T47D (cell line): ENCODE data around the gene ADCY6.

Source experiments
- DNase-seq, 2 experiments: peaks; one replicate each; pipeline versions ENCODE4 v3.0.0 to v3.0.0-alpha.2; 2011 to 2012; ENCODE audit warnings: low read depth in 1 of 2, low spot score in 1 of 2
- JUND ChIP-seq: IDR thresholded peaks from 2 replicates; pipeline ENCODE4 v1.6.1; 2012; ENCODE audit warnings: low read depth
- in situ Hi-C: cut with HindIII; loops from 2 replicates; pipeline ENCODE4 v1.10.0; 2016; ENCODE audit warnings: low sequenced_read_pairs, low pct_unique_long_range_greater_than_20kb

ADCY6 gene

GRCh38 chr12:48774516-48774915 lies 14.4 kb downstream of the ADCY6 start:
- no peak for TF ChIP-seq JUND
- in situ Hi-C loops: no loop called here
- DNase-seq: no peak

GRCh38 chr12:48773686-48774085 lies 15.2 kb downstream of the ADCY6 start:
- in situ Hi-C loops: no loop called here
- no peak for TF ChIP-seq JUND
- no peak for DNase-seq

GRCh38 chr12:48771588-48772112 lies 17.2 kb downstream of the ADCY6 start:
- TF ChIP-seq JUND: no peak
- no peak for DNase-seq
- in situ Hi-C loops: no loop called here

GRCh38 chr12:48770756-48771155 lies 18.1 kb downstream of the ADCY6 start:
- in situ Hi-C loops: no loop called here
- no peak for DNase-seq
- TF ChIP-seq JUND: no peak

- no peak for TF ChIP-seq JUND
- no peak for DNase-seq
- in situ Hi-C loops: no loop called here
These were observed 20.2 kb downstream of the ADCY6 start for GRCh38 chr12:48768736-48769135.

- no peak for TF ChIP-seq JUND
- no peak for DNase-seq
- in situ Hi-C loops: no loop called here
These were observed 20.7 kb downstream of the ADCY6 start for GRCh38 chr12:48768147-48768546.

DNA sequence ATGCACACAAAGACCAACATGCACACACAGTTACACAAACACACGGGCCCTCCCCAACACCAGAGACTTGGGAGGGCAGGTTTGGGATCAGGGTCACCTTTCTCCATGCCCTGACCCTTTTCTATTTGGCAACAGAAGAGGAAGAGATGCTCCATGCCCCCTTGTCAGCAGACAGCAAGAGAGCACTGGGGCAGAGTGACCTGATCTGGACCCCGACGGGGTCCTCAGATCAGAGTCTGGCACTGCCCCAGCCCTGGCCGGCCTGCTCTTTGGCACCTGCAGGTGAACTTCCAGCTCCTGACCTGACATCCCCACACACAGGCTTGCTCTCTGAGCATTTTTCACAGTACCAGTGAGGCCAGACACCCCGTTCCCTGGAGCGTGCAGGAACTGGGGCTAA lies 21.4 kb downstream of the ADCY6 start:
- in situ Hi-C loops: no loop called here
- no peak for DNase-seq
- TF ChIP-seq JUND: no peak

GRCh38 chr12:48767047-48767446 lies 21.8 kb downstream of the ADCY6 start:
- no peak for TF ChIP-seq JUND
- in situ Hi-C loops: no loop called here
- no peak for DNase-seq

GRCh38 chr12:48765753-48766162 lies 23.1 kb downstream of the ADCY6 start:
- DNase-seq: no peak
- no peak for TF ChIP-seq JUND
- in situ Hi-C loops: no loop called here

GRCh38 chr12:48764521-48764920 lies 24.4 kb downstream of the ADCY6 start:
- TF ChIP-seq JUND: no peak
- in situ Hi-C loops: no loop called here
- no peak for DNase-seq

- no peak for DNase-seq
- in situ Hi-C loops: no loop called here
- TF ChIP-seq JUND: no peak
These were observed 30.2 kb downstream of the ADCY6 start for GRCh38 chr12:48758737-48759136.

DNA sequence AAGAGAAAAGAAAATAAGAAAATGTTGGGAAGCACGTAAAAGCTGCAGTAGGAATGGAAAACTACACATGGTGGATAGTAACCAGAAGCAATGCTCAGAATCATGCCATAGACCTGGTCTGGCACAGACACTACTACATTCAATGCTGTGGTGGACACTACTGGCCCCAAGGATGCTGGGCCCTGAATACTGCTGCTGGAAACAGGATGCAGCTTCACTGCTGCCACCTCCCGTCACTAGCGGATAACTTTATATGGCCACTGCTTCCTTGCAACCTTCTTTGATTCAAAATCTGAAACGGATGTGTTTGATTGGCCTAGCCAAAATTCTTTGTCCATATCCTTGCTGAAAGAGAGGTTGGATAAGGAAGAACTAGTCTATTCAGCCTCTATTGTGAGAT lies 30.7 kb downstream of the ADCY6 start:
- TF ChIP-seq JUND: no peak

DNA sequence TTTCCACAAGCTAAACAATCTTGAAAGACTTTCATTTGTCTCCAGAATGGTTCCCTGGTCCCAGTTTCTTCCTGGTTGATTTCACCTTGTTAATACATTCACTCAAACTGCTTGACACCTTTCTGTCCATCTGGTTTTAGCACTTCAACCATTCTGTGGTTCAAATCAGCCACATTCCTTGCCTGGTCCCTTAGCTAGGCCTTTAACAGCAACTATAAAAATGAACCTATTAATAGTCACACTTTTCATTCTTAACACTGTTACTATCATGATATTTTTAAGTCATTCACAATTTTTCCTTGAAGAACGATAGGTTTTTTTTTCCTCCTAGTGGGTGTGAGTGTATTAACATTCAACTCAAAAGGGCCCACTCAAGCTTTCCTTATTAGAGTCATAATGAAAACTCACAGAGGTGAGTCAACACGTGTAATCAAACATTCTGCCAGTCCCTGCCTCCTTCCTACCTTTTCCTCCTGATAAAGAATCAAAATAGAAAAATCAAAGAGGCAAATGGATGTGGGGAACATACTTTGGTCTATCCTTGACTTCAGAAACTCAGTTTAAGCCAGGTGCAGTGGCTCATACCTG lies 38.0 kb downstream of the ADCY6 start:
- DNase-seq: no peak
- in situ Hi-C loops: no loop called here
- no peak for TF ChIP-seq JUND

More for the DNA sequence above, 30.7 kb downstream of the ADCY6 start:
- in situ Hi-C loops: no loop called here
- DNase-seq: peak in 1 of 2 experiments; percentile 30

- in situ Hi-C loops: no loop called here
- TF ChIP-seq JUND: no peak
- DNase-seq: no peak
These were observed 38.7 kb downstream of the ADCY6 start for GRCh38 chr12:48750215-48750614.
